Measurements from ENCODE around the gene ANKMY1.

GRCh38 chr2:240507060-240507777, 50.6 kb downstream of the ANKMY1 start:
- TF ChIP-seq CTCF (conservative IDR thresholded peaks at IDR 0.05; ENCODE audit: low read depth in 2 of 2) (no peak), CREB1 (CRISPR knock-in tag; IDR thresholded peaks at IDR 0.05; ENCODE audit: low read depth) (no peak), EZH2 (IDR thresholded peaks at IDR 0.05; ENCODE audit: low read depth, unreplicated experiment) (no peak)
